GM19351 (cell line): Measurements from ENCODE around the gene DGKD.

ENCODE experiments used
- ATAC-seq: cut with Tn5 transposase; IDR thresholded peaks from one replicate; pipeline ENCODE4 v1.9.1; 2021; ENCODE audit warnings: mild to moderate bottlenecking, moderate library complexity; ENCODE audit not compliant: unreplicated experiment

The DGKD gene

GRCh38 chr2:233338046-233338445, 16.2 kb upstream of the DGKD start:
- ATAC-seq: no peak

DNA sequence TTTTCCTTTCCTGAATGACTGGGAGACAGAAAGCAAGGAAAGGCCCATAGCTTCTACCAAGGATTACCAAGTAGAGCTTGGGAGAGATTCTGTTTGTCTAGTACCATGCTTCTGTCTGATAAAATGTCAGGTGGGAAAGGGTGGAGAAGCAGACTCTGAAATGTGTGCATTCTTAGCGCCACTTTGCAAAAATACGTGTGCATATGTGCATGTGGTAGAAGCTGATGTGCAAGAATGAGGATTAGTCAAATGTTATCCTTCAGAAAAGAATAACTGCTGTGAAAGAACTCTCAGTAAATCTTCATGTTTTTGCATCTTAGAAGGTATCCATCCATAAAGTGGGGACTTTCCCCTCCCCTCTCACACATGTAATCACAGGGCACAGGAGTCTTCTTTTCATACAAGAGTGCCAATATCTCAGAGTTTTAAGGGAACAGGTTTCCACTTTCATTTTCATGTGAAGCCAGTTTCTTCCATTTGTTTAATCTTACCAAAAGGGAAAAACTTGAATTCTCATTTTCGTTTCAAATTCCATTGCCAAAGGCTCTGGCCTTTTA, 15.4 kb upstream of the DGKD start:
- ATAC-seq: no peak

DNA sequence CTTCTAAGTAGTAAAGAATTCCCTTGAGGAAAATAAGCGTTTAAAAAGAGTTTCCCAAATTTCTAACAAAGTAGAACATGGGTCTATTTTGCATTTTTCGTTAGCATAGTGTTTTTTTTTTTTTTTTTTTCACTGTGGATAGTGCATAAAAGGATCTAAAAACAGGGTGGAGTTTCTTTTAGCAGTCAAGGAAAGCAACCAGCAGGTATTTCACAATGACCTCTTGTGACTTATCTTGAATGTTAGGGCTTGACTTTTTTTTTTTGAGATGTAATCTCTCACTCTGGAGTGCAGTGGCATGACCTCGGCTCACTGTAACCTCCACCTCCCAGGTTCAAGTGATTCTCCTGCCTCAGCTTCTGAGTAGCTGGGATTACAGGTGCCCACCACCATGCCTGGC, 14.9 kb upstream of the DGKD start:
- ATAC-seq: no peak

DNA sequence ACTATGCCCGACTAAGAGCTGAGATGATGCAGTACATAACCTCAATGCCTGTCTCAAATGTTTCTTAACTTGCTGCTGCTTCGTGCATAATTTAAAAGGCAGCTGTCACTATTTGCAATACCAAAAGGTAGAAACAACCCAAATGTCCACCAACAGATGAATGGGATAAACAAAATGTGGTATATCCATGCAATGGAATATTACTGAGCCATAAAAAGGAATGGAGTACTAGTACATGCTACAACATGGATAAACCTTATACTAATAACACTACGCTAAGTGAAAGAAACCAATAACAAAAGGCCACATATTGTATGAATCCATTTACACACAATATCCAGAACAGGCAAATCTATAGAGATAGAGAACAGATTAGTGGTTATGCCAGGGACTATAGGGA, 13.0 kb upstream of the DGKD start:
- no peak for ATAC-seq

GRCh38 chr2:233342301-233342700, 12.0 kb upstream of the DGKD start:
- ATAC-seq: no peak

GRCh38 chr2:233343171-233343705, 11.1 kb upstream of the DGKD start:
- no peak for ATAC-seq

DNA sequence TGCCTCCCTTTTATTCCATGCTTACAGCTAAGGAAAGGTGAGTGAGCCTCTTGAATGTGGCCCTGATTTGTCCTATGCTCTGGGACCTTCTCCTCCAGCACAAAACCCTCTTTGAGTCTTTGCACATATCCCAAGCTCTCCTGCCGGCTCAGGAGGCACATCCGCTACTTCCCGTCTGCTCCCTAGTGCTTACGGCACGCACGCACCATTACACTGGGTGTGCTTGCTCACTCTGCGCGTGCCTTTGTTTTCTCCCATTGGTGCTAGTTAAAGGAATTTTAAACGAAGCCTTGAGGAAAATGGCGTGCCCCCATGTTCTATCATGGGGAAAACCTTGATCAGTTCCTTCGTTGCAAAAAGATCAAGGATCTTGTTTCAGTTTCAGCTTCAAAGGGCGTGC, 7.9 kb upstream of the DGKD start:
- ATAC-seq: no peak

DNA sequence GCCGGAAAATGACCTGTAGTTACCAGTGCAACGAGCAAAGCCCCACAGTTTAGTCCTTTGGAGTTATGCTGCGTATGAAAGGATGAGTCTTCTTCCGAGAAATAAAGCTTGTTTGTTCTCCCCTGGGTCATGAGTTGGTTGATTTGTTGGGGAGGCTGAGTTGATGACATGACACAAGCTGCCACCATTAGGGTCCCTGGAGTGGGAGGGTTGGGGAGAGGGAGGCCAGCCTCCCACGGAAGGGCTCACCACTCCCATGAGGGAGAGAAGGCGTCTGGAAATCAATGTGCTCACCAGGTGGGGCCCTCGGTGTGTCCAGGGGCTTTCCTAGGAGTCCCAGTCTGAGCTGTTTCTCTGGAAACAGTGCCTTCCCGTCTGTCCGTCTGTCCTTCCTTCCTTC, 7.4 kb upstream of the DGKD start:
- ATAC-seq: no peak

DNA sequence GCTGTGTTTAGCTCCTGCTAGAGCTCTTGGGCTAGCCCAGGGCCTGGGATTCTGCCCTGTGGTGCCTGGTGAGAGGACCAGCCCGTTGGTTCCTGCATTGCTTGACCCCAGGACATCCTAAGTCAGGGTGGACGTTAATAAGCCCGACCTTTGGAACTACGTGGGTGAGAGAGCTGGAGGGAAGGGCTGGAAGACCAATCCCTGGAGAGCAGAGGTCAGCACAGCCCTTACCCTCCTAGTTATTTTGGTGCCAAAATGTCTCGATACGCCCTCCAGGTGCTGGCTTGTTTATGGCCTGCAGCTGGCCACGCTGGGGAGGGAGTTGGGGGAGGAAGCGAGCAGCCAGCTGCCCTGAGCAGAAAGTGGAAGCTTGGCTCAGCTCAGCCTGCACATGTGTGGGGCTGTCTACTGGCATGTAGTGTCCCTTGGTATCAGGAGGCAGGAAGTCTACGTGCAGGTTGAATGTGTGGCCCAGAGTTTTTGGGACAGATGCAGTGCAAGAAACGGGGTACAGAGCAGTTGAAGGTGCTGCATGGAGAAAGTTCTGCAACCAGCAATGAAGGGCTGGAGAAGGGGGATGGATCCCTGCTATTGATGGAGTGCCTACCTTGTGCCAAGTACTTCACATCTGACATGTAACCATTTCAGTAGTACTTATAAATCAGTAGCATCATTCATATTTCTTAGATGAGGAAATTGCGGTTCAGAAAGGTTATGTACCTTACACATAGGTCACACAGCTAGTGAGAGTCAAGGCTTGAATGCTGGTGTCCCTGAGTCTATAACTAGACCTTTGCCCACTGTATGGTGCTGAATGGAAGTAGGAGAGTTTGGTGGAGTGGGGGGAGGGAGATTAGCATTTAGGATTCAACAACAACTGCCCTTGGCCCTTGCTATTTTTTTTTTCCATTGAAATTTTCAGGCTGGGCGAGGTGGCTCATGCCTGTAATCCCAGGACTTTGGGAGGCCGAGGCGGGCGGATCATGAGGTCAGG, 5.0 kb upstream of the DGKD start:
- ATAC-seq: peak; percentile 53

DNA sequence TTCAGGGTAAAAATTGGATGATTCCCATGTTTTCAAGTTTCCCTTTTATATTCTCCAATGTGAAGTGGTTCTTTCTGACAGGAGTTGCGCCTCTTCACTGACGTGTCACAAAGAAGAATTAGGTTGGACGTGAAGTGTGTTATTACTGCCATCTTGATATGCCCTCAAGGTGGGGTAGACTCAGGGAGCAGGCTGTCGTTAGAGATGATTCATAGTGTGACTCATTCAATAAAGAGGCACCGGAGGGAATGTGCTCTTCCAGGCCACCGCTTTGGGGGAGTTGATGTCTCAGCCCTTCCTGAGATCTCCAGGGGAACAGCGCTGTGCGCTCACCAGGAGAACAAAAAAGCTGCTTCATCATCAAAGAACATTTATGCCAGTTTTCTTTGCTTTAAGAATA, 3.6 kb upstream of the DGKD start:
- no peak for ATAC-seq

GRCh38 chr2:233351423-233351822, 2.9 kb upstream of the DGKD start:
- no peak for ATAC-seq

GRCh38 chr2:233352141-233352842, 2.0 kb upstream of the DGKD start:
- ATAC-seq: no peak

DNA sequence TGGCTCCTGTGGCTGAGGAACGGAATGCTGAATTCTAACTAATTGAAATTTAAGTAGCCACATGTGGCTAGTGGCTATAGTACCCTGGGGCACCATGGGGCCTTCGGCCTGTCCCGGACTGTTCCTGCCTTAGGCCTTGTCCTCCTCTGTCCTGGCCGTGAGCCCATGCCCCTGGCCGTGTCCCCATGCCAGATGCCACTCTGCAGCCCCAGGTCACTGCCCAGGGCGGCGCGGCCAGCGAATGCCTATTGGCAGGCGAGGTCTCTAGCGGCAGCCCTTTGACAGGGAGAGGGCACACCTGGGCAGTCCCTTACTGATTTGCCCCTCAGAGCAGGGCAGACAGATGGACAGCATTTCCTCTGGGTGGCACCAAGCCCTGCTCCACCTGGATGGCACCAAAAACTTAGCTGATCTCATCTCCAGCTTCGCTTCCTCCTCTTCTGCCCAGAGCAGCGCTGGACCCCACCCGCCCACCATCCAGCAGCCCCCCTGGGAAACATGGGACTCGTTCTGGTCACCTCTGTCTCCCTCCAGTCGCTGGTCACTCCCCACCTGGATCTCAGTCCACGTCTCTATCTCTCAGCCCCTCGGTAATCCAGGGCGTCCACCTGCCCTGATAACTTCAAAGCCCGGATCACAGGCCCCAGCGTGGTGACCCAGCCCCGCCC, 1.1 kb upstream of the DGKD start:
- no peak for ATAC-seq

GRCh38 chr2:233354500-233354924, 218 bp downstream of the DGKD start:
- ATAC-seq: peak; percentile 12

- ATAC-seq: peak; percentile 5
Measured at GRCh38 chr2:233354971-233355574, 779 bp downstream of the DGKD start.

- no peak for ATAC-seq
Measured at GRCh38 chr2:233355916-233356315, 1.6 kb downstream of the DGKD start.

- ATAC-seq: no peak
Measured at GRCh38 chr2:233356546-233357308, 2.4 kb downstream of the DGKD start.

GRCh38 chr2:233358335-233358734, 4.0 kb downstream of the DGKD start:
- ATAC-seq: no peak

DNA sequence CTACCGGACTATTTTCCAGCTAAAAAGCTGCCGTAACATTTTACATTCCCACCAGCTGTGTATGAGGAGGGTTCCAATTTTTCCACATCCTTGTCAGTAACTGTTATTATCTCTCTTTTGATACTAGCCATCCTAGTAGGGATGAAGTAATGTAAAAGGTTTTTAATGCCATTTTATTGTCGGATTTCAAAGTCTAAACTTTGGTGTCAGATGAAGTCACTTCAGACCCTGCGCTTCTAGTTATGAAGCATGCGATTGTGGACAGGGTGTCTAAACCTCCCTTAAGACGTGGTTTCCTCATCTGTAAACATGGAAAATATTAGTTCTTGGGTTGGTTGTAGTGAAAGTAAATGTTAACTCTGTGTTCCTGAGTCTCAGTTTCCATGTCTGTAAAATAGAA, 4.7 kb downstream of the DGKD start:
- no peak for ATAC-seq

DNA sequence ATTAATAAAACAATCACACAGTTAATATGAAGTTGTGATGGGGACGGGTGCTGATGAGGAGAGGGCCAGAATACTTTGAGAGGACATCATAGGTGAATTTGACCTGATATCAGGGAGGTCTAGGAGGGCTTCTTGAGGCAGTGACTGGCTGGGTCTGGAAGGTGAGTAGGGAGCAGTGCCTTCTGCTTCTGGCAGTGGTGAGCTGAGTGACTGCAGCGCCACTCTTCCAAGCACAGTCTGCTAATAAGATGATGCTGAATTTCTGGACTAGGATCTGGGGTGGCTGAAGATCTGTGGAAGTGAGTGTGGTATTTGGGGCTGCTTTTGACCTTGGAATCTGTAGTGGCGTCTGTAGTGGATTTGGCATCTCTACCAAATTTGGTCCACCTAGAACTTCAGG, 5.5 kb downstream of the DGKD start:
- no peak for ATAC-seq
